Activated naive CD4-positive, alpha-beta T cell treated with anti-CD3 and anti-CD28 coated beads, Interleukin-2, amount 50 U/mL, for 24 hours (primary cell): ENCODE results near the gene KATNIP.

ENCODE experiments used
- H3K27ac Mint-ChIP-seq: one replicate; pipeline ENCODE4 v1.8.0; 2021; ENCODE audit warnings: mild to moderate bottlenecking, mixed read lengths
- H3K27me3 Mint-ChIP-seq: one replicate; pipeline ENCODE4 v1.8.0; 2021; ENCODE audit warnings: mixed read lengths
- H3K36me3 Mint-ChIP-seq: one replicate; pipeline ENCODE4 v1.8.0; 2021; ENCODE audit warnings: mixed read lengths
- H3K4me1 Mint-ChIP-seq: one replicate; pipeline ENCODE4 v1.8.0; 2021; ENCODE audit warnings: mixed read lengths
- H3K4me3 Mint-ChIP-seq: one replicate; pipeline ENCODE4 v1.8.0; 2021; ENCODE audit warnings: mild to moderate bottlenecking, mixed read lengths
- H3K9me3 Mint-ChIP-seq: one replicate; pipeline ENCODE4 v1.8.0; 2021; ENCODE audit warnings: mixed read lengths

Gene KATNIP

DNA sequence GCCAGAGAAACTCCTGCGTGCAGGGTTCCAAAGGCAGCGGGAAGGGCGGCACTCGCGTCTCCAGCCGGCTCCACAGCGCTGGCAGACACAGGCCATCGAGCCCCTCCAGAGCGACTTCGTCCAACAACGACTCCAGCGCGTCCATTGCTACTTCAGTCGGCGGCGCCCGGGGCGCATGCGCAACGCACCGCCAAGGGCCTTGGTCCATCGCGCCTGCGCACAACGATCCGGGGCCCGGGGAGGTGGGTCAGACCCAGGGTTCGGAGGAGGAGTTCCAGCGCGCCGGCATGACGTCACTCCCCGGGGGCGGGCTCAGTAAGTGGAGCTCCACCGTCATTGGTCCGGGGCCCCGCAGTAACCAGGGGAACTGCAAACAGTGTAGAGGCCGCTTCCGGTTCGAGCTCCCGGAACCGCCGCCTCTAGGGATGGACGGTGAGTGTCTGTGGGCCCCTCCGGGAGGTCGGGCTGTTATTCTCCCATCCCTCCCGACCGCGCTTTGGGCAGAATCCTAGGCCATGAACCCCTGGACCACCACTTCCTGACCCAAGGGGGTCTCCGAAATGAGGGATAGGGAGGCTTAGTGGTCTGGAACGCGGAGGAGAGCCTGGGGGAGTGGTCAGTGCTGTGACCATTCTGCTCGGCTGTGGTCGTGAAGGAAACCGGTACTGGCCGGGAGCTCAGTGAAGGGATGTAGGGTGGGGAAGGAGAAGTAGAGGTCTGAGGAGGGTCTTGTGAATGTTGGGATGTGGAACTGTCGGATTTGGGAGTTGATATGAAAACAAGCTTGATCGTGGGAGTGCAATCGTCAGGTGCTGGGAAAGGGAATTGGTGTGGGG lies at the start of gene KATNIP, which contains the start of gene GTF3C1:
Gene KATNIP (plus strand): TSS at position 399 of the 836 bp plus-strand sequence. CDS start 27 bp downstream, at position 426.
Gene GTF3C1 (minus strand): TSS at position 168 of the 836 bp plus-strand sequence. CDS start 23 bp downstream, at position 145.
- H3K27ac Mint-ChIP-seq: peak within 1 kb of the TSS; percentile 96
- H3K27me3 Mint-ChIP-seq: no peaks in the 10 kb centered on the region
- no peaks in the 10 kb centered on the region for H3K36me3 Mint-ChIP-seq
- no peaks in the 10 kb centered on the region for H3K9me3 Mint-ChIP-seq
- peak within 1 kb of the TSS; percentile 99 for H3K4me3 Mint-ChIP-seq
- peaks cover 48% of the 10 kb centered on the region for H3K4me1 Mint-ChIP-seq

DNA sequence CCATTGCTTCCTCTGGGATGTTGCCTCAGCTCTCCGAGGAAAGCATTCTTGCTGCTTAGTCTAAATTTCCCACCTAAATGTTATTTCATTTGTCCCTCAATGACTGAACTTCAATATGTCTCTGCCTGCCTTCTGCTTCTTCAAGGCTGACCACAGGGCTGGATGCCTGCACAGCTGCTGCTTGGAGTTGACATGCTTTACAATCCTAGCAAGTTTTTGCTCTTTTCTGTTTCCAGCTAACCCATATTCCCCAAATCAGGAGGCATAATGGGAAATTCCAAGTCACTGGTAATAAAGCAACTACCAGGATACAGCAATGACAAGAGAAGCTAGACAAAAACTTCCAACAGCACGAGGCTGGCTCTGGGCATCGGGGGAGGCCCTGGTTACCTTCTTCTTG lies 49.1 kb upstream of the KATNIP start:
- Mint-ChIP-seq H3K9me3 (no peaks in the 10 kb centered on the region), H3K36me3 (peaks cover 21% of the 10 kb centered on the region), H3K27me3 (no peaks in the 10 kb centered on the region), H3K4me1 (no peaks in the 10 kb centered on the region), H3K4me3 (no peak overlapping the region), H3K27ac (no peak overlapping the region)

GRCh38 chr16:27503662-27504061 lies 46.3 kb upstream of the KATNIP start:
- Mint-ChIP-seq H3K27ac (no peak overlapping the region), H3K27me3 (no peaks in the 10 kb centered on the region), H3K9me3 (no peaks in the 10 kb centered on the region), H3K4me3 (no peak overlapping the region), H3K36me3 (peaks cover 22% of the 10 kb centered on the region), H3K4me1 (no peaks in the 10 kb centered on the region)

- no peaks in the 10 kb centered on the region for H3K9me3 Mint-ChIP-seq
- H3K36me3 Mint-ChIP-seq: peaks cover 23% of the 10 kb centered on the region
- H3K4me1 Mint-ChIP-seq: no peaks in the 10 kb centered on the region
- H3K4me3 Mint-ChIP-seq: no peak overlapping the region
- no peaks in the 10 kb centered on the region for H3K27me3 Mint-ChIP-seq
- H3K27ac Mint-ChIP-seq: no peak overlapping the region
Measured at GRCh38 chr16:27505297-27506236, 44.4 kb upstream of the KATNIP start.

DNA sequence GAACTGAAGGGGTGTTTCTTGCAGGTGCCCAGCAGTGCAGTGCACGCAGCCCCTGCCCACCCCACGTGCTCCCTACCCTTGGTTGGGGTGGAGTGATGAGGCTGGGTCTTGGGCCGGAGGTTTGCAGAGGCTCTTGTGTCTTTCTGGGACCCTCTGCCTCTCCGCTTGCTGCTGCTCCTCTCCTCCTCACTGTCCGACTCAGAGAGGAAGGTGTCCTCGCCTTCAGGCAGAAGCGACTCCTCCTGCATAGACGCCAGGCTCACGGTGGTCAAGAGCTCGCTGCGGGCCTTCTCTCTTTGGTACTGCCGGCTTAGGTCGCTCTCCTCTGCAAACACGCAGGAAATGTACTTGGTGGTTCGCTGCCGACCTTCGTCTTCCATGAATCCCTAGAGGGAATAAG lies 43.2 kb upstream of the KATNIP start:
- Mint-ChIP-seq H3K36me3 (peaks cover 21% of the 10 kb centered on the region), H3K9me3 (no peaks in the 10 kb centered on the region), H3K4me1 (no peaks in the 10 kb centered on the region), H3K27me3 (no peaks in the 10 kb centered on the region), H3K4me3 (no peak overlapping the region), H3K27ac (no peak overlapping the region)

DNA sequence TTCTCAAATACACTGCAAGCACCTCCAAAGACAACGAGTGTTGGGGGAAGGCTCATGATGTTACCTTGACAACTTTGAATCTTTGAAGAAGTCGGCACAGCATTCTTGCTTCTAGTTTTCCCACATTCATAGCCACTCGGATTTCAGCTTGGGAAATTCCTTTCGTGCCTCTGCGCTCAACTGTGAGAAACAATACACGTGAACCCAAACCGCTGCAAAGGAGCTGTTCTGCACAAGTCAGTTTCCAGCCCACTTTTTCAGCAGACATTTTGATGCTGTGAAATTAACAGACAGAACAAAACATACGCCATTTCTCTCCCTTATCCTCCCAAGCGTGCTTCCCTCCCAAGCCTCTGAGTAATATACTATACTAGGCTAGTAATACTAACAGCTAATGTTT lies 41.5 kb upstream of the KATNIP start:
- H3K4me1 Mint-ChIP-seq: no peaks in the 10 kb centered on the region
- no peaks in the 10 kb centered on the region for H3K9me3 Mint-ChIP-seq
- no peak overlapping the region for H3K4me3 Mint-ChIP-seq
- peaks cover 19% of the 10 kb centered on the region for H3K36me3 Mint-ChIP-seq
- no peaks in the 10 kb centered on the region for H3K27me3 Mint-ChIP-seq
- no peak overlapping the region for H3K27ac Mint-ChIP-seq

GRCh38 chr16:27511657-27512448 lies 38.1 kb upstream of the KATNIP start:
- no peak overlapping the region for H3K4me3 Mint-ChIP-seq
- H3K36me3 Mint-ChIP-seq: peaks cover 17% of the 10 kb centered on the region
- H3K27me3 Mint-ChIP-seq: no peaks in the 10 kb centered on the region
- H3K27ac Mint-ChIP-seq: no peak overlapping the region
- no peaks in the 10 kb centered on the region for H3K4me1 Mint-ChIP-seq
- H3K9me3 Mint-ChIP-seq: no peaks in the 10 kb centered on the region

DNA sequence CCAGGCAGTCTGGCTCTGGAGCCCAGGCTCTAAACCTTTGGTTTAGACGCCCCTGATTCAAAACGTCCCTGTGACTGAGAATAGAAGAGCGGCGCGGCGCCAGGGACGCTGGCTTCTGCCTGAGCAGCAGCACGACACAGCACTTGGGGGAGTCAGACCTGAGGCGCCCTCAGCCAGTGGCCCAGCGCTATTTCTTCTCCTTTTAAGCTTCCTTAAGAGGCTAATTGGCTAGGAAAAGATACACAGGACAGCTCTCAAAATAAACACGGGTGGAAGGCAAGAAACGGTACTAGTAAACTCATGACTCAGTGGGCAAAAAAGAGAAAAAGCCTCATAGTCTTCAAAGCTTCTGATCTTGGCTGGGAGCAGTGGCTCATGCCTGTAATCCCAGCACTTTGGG lies 35.1 kb upstream of the KATNIP start:
- peaks cover 14% of the 10 kb centered on the region for H3K36me3 Mint-ChIP-seq
- no peak overlapping the region for H3K4me3 Mint-ChIP-seq
- no peak overlapping the region for H3K27ac Mint-ChIP-seq
- no peaks in the 10 kb centered on the region for H3K9me3 Mint-ChIP-seq
- H3K4me1 Mint-ChIP-seq: no peaks in the 10 kb centered on the region
- no peaks in the 10 kb centered on the region for H3K27me3 Mint-ChIP-seq

- Mint-ChIP-seq H3K4me1 (no peaks in the 10 kb centered on the region), H3K9me3 (no peaks in the 10 kb centered on the region), H3K27me3 (no peaks in the 10 kb centered on the region), H3K27ac (no peak overlapping the region), H3K36me3 (peaks cover 14% of the 10 kb centered on the region), H3K4me3 (no peak overlapping the region)
Measured at GRCh38 chr16:27515874-27516353, 34.0 kb upstream of the KATNIP start.

- no peaks in the 10 kb centered on the region for H3K27me3 Mint-ChIP-seq
- H3K27ac Mint-ChIP-seq: no peak overlapping the region
- no peaks in the 10 kb centered on the region for H3K9me3 Mint-ChIP-seq
- H3K4me3 Mint-ChIP-seq: no peak overlapping the region
- no peaks in the 10 kb centered on the region for H3K4me1 Mint-ChIP-seq
- H3K36me3 Mint-ChIP-seq: peaks cover 14% of the 10 kb centered on the region
Measured at GRCh38 chr16:27516365-27516764, 33.6 kb upstream of the KATNIP start.

DNA sequence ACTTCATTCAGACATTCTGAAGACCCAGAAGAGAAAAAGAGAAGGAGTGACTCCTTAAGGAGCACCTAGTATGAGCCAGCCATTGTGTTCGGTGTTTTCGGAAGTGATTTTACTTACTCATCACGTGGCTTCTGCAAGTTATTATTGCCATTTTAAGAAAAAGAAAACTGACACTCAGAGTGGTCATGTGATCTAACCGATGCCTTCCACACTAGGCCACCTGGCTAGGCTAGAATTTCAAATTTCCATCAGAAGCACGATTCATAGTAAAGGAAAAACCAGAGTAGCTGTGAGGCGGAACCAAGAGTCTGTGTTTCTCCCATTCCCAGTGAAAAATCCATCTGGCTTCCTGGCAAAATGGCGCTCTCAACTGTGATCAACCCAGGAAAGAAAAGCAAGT lies 32.3 kb upstream of the KATNIP start:
- Mint-ChIP-seq H3K4me3 (no peak overlapping the region), H3K4me1 (no peaks in the 10 kb centered on the region), H3K36me3 (peaks cover 20% of the 10 kb centered on the region), H3K27ac (no peak overlapping the region), H3K9me3 (no peaks in the 10 kb centered on the region), H3K27me3 (no peaks in the 10 kb centered on the region)

DNA sequence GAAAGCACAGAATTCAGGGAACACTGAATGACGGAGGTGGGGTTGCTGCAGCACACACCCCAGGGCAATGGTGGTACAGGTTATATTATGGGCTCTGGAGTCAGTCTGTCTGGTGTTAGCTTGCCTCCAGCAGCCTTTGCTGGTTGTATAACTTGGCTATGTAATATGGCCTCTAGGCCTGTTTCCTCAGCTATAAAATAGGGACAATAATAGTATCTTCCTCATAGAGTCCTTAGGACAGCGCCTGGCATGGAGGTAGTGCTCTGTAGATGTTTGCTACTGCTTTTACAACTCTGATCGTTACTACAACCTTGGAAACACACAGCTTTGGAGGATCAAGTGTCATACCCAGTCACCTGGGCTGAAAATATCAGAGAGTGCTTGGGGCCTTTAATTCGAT lies 31.7 kb upstream of the KATNIP start:
- Mint-ChIP-seq H3K36me3 (peaks cover 22% of the 10 kb centered on the region), H3K27ac (no peak overlapping the region), H3K27me3 (no peaks in the 10 kb centered on the region)

DNA sequence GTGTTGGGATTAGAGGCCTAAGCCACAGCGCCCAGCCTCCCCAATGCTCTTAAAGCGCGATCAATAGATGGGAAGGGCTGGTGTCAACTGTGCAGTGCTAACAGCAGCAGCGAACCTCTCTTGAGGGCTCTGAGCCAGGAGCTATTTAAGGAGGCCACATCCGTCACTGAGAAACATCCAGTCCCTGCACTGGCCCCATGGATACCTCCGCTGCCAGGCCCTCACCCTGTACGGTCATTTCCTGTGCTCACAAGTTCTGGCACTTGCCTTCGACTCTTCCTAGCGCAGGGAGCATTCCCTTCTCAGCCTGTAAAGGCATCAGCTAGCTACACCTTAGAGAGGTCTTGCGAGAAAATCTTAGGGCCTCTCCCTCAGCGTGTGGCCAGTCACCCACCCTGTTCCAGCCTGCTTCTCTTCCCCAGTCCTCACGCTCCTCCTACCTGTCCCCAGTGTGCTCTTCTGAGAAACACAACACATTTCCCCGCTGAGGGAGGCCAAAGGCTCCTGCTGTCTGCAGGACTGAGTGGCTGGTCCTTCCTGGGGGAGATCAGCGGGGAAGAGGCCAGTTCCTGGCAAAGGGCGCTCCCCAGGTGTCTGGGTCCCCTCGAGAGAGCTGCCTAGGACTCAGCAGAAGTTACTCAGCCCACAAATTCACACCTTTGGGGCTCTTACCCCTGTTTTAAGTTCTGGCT lies 28.8 kb upstream of the KATNIP start:
- no peaks in the 10 kb centered on the region for H3K9me3 Mint-ChIP-seq
- no peak overlapping the region for H3K27ac Mint-ChIP-seq
- H3K4me3 Mint-ChIP-seq: no peak overlapping the region
- H3K4me1 Mint-ChIP-seq: no peaks in the 10 kb centered on the region
- no peaks in the 10 kb centered on the region for H3K27me3 Mint-ChIP-seq
- peaks cover 16% of the 10 kb centered on the region for H3K36me3 Mint-ChIP-seq

More for the DNA sequence above, 31.7 kb upstream of the KATNIP start:
- H3K9me3 Mint-ChIP-seq: no peaks in the 10 kb centered on the region
- H3K4me3 Mint-ChIP-seq: no peak overlapping the region
- no peaks in the 10 kb centered on the region for H3K4me1 Mint-ChIP-seq

- Mint-ChIP-seq H3K27me3 (no peaks in the 10 kb centered on the region), H3K4me3 (no peak overlapping the region), H3K4me1 (no peaks in the 10 kb centered on the region), H3K9me3 (no peaks in the 10 kb centered on the region), H3K27ac (no peak overlapping the region), H3K36me3 (peaks cover 18% of the 10 kb centered on the region)
Measured at GRCh38 chr16:27522173-27522707, 27.7 kb upstream of the KATNIP start.
